Stimulated activated naive CD8-positive, alpha-beta T cell treated with anti-CD3 and anti-CD28 coated beads, Interleukin-15, amount 100 ng/mL, for 72 hours (primary cell): ENCODE data around the gene SH3PXD2A.

Experiments
- ATAC-seq: fragments of 150-1000 bp; cut with Tn5 transposase; 2 replicates; pipeline ENCODE4 v1.10.0; 2021; ENCODE audit warnings: mild to moderate bottlenecking, moderate library complexity
- DNase-seq, 2 donors: peaks; one replicate each; pipeline ENCODE4 v3.0.0; 2021 to 2022
- H3K27ac Mint-ChIP-seq, 2 donors: one replicate each; pipeline ENCODE4 v1.8.0; 2022; ENCODE audit warnings: mild to moderate bottlenecking in 2 of 2, mixed read lengths in 2 of 2, moderate library complexity in 2 of 2
- H3K27me3 Mint-ChIP-seq: one replicate; pipeline ENCODE4 v1.8.0; 2022; ENCODE audit warnings: mixed read lengths
- H3K4me1 Mint-ChIP-seq: one replicate; pipeline ENCODE4 v1.8.0; 2022; ENCODE audit warnings: mild to moderate bottlenecking, mixed read lengths
- H3K4me3 Mint-ChIP-seq, 2 donors: one replicate each; pipeline ENCODE4 v1.8.0; 2022; ENCODE audit warnings: mild to moderate bottlenecking in 2 of 2, mixed read lengths in 2 of 2, moderate library complexity in 1 of 2
- H3K9me3 Mint-ChIP-seq, 2 donors: one replicate each; pipeline ENCODE4 v1.8.0; 2022; ENCODE audit warnings: mixed read lengths in 2 of 2

The SH3PXD2A gene

DNA sequence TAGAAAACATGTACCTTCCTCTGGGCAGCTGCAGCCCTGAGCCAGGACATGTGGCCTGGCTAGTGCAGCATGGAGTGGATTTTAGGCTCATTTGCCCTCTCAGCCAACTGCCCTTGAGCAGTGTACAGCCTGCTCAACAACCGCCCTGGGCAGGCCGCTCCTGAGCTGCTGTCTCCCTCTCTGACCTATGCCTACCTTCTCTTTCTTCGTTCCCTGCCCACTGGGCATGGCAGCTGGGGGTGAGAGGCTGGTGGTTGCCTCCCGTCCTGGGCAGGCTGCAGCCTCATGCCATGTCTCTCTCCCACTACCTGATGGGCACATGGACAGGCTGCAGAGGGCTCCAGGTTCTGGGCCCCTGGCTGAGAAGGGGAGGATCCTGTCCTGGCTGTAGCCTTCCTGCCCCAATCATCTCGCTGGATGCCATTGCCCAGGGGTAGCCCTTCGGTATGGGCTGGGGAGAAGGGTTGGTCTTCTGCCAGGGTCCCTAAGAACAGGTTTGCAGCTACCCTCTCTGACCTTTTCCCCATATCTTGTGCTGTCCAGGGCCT, 264.6 kb downstream of the SH3PXD2A start:
- no peaks in the 10 kb centered on the region for H3K4me1 Mint-ChIP-seq
- no peak overlapping the region for H3K4me3 Mint-ChIP-seq
- no peak overlapping the region for H3K27ac Mint-ChIP-seq

DNA sequence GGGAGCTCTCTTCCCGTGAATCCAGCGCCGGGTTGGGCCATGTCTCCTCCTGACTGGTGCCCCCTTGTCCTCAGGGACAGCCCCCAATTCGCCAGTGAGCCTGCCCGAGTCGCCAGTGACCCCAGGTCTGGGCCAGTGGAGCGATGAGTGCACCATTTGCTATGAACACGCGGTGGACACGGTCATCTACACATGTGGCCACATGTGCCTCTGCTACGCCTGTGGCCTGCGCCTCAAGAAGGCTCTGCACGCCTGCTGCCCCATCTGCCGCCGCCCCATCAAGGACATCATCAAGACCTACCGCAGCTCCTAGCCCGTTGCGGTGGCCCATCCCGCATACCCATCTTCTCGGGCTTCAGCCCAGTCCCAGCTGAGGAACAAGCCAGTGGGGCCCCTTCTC, 265.3 kb downstream of the SH3PXD2A start:
- no peak for DNase-seq
- Mint-ChIP-seq H3K27me3 (no peaks in the 10 kb centered on the region), H3K9me3 (no peaks in the 10 kb centered on the region), H3K27ac (no peak overlapping the region), H3K4me1 (peaks cover 3% of the 10 kb centered on the region), H3K4me3 (no peak overlapping the region)
- ATAC-seq, result no peak

More for the DNA sequence above, 264.6 kb downstream of the SH3PXD2A start:
- Mint-ChIP-seq H3K9me3 (no peaks in the 10 kb centered on the region), H3K27me3 (no peaks in the 10 kb centered on the region)
- DNase-seq (no peak), ATAC-seq (no peak)

DNA sequence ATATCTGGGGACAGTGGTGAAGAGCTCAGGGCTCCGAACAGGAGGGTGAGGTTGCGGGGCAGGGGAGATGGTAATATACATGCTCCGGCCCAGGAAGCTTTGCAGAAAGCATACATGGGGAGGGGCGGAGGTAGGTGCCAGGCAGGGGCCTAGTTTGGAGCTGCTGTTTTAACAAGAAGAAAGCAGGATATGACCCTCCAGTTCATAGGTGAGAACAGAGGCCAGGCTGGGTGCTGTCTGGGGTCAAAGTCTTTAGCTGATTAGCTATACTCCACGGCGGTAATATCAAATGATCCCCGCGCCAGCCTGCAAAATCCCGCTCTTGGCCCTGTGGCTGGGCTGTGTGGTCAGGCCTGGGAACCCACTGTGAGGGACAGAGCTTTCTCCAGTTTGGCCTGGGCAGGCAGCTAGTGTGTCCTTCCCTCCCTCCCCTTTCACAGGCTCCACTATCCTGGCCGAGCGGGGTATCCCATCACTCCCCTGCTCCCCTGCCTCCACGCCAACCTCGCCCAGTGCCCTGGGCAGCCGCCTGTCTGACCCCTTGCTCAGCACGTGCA, 266.2 kb downstream of the SH3PXD2A start:
- Mint-ChIP-seq H3K27me3 (no peaks in the 10 kb centered on the region), H3K9me3 (no peaks in the 10 kb centered on the region), H3K4me3 (no peak overlapping the region), H3K27ac (peak overlapping the region in 1 of 2 donors; percentile 20), H3K4me1 (peaks cover 7% of the 10 kb centered on the region)
- DNase-seq (no peak), ATAC-seq (no peak)

DNA sequence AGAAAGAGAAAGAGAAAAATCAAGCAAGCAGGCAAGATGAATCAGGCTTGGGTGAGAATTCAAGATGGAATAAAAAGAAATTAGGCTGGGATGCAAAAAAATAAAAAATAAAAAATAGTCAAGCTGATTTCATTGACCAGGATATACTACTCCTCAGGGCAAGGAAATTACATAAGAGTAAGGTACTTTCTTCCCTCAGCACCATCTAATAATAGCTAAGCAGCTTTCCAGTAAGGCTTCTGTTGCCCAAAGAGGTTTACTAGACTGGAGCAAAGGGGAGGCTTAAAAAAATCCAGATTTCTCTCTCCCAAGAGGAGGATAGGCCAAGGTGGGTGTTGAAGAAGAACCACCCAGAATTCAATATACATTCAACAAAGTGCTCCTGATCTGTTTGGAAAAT, 268.3 kb downstream of the SH3PXD2A start:
- peaks cover 12% of the 10 kb centered on the region for H3K4me1 Mint-ChIP-seq
- ATAC-seq (no peak), DNase-seq (no peak)
- no peak overlapping the region for H3K27ac Mint-ChIP-seq
- no peak overlapping the region for H3K4me3 Mint-ChIP-seq
- no peaks in the 10 kb centered on the region for H3K9me3 Mint-ChIP-seq
- H3K27me3 Mint-ChIP-seq, result no peaks in the 10 kb centered on the region

DNA sequence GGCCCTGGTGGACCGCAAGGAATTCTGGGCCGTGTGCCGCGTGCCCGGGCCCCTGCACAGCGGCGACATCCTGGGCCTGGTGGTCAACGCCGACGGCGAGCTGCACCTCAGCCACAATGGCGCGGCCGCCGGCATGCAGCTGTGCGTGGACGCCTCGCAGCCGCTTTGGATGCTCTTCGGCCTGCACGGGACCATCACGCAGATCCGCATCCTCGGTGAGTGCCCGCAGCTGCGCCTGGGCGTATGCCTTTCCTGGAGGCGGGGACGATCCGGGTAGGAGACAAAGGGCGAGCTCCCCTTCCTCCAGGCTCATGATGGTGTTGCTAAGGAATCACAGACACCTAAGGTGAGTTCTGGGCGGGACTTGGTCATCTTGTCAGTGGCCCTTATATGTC, 270.4 kb downstream of the SH3PXD2A start:
- peaks cover 12% of the 10 kb centered on the region for H3K4me1 Mint-ChIP-seq
- DNase-seq (peak in 1 of 2 donors; percentile 13), ATAC-seq (no peak)
- no peaks in the 10 kb centered on the region for H3K9me3 Mint-ChIP-seq
- H3K27ac Mint-ChIP-seq, result no peak overlapping the region
- peak overlapping the region; percentile 82 for H3K4me3 Mint-ChIP-seq
- no peaks in the 10 kb centered on the region for H3K27me3 Mint-ChIP-seq

DNA sequence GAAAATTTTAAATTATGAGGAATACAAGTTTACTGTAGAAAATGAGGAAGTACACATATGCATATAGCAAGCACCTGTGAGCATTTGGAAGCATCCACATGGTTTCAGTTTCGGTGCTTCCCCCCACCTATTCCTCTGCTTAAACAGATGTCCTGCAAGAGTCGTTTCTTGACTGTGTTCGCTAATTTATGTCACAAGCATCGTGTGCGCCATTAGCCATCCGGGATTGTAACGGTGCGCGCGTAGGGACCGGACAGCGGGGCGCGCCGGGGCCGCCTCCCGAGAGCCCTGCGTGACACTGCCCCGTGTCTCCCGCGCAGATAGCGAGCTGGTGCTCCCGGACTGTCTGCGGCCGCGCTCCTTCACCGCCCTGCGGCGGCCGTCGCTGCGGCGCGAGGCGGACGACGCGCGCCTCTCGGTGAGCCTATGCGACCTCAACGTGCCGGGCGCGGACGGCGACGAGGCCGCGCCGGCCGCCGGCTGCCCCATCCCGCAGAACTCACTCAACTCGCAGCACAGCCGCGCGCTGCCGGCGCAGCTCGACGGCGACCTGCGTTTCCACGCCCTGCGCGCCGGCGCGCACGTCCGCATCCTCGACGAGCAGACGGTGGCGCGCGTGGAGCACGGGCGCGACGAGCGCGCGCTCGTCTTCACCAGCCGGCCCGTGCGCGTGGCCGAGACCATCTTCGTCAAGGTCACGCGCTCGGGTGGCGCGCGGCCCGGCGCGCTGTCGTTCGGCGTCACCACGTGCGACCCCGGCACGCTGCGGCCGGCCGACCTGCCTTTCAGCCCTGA, 271.0 kb downstream of the SH3PXD2A start:
- H3K27ac Mint-ChIP-seq, result peak overlapping the region; percentile 6 to 76
- H3K4me1 Mint-ChIP-seq, result peaks cover 12% of the 10 kb centered on the region
- DNase-seq, result peak; percentile 36 to 60
- H3K9me3 Mint-ChIP-seq, result no peaks in the 10 kb centered on the region
- ATAC-seq, result peak; percentile 80
- H3K27me3 Mint-ChIP-seq, result no peaks in the 10 kb centered on the region
- peak overlapping the region; percentile 82 for H3K4me3 Mint-ChIP-seq

DNA sequence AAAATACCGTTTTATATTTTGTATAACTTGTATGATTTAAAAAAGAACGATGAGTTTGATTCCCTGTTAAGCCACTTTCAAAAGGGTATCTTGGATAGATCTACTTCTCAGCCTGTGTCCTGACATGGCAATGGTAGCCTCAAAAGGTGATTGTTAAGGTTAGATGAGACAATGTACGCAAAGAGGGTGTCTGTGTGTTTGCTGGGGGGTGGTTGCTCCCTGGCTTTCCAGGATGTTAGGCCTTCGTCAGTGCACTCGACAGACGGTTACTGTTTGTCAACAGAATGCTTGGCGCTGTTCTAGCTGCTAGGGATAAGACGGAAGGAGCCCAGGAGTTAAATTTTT, 271.5 kb downstream of the SH3PXD2A start:
- Mint-ChIP-seq H3K27ac (peak overlapping the region; percentile 6 to 76), H3K4me1 (peaks cover 12% of the 10 kb centered on the region), H3K27me3 (no peaks in the 10 kb centered on the region), H3K9me3 (no peaks in the 10 kb centered on the region), H3K4me3 (peak overlapping the region; percentile 82)
- DNase-seq (no peak), ATAC-seq (no peak)

DNA sequence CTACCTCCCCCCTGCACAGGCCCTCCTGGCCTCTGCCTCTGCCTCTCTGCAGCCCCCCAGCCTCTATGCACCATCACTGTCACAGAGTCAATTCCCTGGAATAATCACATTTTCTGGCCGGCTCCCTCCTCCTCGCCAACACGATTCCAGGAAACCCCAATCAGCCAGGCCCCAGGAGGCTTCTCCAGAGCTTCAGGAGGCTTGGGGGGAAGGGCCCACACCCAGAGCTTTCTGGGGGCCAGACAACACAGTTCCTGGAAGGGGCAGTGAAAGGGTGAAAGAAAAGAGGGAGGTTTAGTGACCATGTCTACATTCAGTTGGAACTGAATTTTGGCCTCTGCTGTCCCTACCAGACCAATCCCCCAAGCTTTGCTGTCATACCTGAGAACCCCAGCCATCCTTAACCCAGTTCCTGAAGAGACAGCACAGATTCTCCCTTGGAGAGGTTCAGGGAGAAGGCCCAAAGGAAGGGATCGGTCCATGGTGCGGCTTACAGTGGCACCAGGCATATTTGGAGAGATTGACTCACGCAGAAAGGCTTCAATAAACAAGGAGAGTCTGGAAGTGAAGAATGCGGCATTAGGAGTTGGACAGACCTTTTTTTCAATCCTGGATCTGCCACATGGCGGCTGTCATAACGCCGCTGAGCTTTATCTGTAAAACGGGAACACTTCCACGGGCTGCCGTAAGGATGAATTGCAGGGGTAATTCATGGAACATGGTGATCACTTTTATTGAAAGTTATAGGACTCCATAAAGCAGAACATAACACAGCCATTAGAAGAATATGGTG, 272.8 kb downstream of the SH3PXD2A start:
- Mint-ChIP-seq H3K4me3 (peak overlapping the region in 1 of 2 donors; percentile 4), H3K27me3 (no peaks in the 10 kb centered on the region), H3K9me3 (no peaks in the 10 kb centered on the region), H3K4me1 (peaks cover 12% of the 10 kb centered on the region), H3K27ac (peak overlapping the region in 1 of 2 donors; percentile 35)
- DNase-seq (no peak), ATAC-seq (no peak)

DNA sequence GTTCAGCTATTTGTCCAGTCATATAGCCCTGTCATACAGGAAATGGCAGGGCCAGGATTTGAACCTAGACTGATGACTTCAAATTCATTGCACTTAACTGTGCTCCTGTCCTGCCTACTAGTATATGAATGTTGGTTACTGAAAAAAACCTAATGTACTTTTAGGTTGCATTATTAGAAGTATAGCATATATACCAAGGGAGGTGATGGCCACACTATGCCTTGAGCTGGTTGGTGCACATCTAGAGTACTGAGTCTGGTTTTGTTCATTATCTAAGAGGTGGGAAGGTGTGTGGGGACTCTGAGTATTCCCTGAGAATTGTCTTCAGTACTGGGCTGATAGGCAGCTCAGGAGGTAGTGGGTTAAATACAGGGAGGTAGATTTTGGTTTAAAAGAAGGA, 273.9 kb downstream of the SH3PXD2A start:
- DNase-seq (no peak), ATAC-seq (no peak)
- no peak overlapping the region for H3K4me3 Mint-ChIP-seq
- no peak overlapping the region for H3K27ac Mint-ChIP-seq
- H3K27me3 Mint-ChIP-seq, result no peaks in the 10 kb centered on the region
- H3K4me1 Mint-ChIP-seq, result peaks cover 12% of the 10 kb centered on the region
- H3K9me3 Mint-ChIP-seq, result no peaks in the 10 kb centered on the region

DNA sequence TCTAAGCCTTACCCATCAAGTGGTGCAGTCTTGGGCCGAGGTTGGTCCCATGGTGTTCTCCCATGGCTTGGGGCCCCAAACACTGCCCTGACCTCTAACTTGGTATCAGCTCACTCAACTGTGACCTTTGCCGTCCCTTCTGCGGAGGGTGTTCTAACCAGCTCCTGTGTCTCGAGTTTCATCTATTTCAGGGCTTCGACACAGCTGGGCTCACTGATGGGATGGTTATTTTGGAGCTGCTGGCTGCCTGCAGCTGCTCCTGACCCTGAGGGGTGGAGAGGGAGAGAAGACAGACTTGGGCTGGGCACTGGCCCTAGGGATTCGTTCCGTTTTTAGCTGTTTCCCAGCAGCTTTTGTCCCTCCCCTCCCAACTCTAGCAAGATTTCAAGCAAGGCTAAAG, 274.9 kb downstream of the SH3PXD2A start:
- peaks cover 12% of the 10 kb centered on the region for H3K4me1 Mint-ChIP-seq
- no peak overlapping the region for H3K27ac Mint-ChIP-seq
- H3K27me3 Mint-ChIP-seq, result no peaks in the 10 kb centered on the region
- no peak overlapping the region for H3K4me3 Mint-ChIP-seq
- H3K9me3 Mint-ChIP-seq, result no peaks in the 10 kb centered on the region
- ATAC-seq, result no peak
- no peak for DNase-seq

DNA sequence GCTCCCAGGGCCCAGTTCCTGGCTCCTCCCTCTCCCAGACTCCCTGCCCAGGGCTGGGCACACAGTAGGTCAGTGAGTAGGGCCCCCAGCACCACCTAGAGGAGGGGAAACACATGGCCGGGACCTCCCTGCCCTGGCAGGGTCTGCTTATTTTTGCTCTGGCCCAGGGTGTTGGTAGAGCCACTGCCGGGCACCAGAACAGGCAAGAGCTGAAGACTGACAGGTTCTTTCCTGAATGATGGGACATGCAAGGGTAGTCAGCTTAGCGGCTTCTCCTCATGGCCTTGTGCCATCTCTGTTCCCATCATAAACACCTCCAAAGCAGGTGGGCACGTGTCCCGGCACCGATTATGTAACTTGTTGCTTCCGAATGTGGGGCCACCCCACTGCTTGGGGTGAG, 275.4 kb downstream of the SH3PXD2A start:
- H3K9me3 Mint-ChIP-seq, result no peaks in the 10 kb centered on the region
- peaks cover 9% of the 10 kb centered on the region for H3K4me1 Mint-ChIP-seq
- no peaks in the 10 kb centered on the region for H3K27me3 Mint-ChIP-seq
- DNase-seq (no peak), ATAC-seq (no peak)
- no peak overlapping the region for H3K27ac Mint-ChIP-seq
- H3K4me3 Mint-ChIP-seq, result no peak overlapping the region

DNA sequence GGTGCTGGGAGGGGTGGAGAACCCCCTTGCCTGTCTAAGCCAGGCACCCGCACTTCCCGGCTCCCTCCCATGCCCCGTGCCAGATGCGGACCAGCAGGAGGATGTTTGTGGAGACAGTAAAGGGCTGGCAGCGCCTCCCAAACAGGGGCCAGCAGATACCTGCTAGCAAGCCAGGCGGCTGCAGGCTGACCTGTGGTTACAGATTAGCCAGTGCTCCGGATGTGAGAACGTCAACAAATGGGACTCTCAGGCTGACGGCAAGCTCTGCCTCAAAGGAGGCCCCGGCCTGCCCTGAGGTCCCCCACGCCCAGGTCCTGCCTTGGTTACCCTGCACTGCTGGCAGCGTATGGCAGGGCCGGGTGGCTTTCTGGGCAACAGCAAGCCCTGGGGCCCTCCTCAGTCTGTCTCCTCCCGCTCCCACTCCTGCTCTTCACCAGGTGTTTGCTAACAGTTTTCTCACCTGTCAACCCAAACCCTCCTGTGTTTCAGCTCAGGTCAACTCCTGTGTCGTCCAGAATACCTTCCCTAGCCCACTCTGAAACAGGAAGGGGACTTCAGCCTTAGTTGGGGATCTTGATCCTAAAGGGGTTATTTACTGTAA, 276.5 kb downstream of the SH3PXD2A start:
- H3K27ac Mint-ChIP-seq, result peak overlapping the region in 1 of 2 donors; percentile 9
- no peak overlapping the region for H3K4me3 Mint-ChIP-seq

DNA sequence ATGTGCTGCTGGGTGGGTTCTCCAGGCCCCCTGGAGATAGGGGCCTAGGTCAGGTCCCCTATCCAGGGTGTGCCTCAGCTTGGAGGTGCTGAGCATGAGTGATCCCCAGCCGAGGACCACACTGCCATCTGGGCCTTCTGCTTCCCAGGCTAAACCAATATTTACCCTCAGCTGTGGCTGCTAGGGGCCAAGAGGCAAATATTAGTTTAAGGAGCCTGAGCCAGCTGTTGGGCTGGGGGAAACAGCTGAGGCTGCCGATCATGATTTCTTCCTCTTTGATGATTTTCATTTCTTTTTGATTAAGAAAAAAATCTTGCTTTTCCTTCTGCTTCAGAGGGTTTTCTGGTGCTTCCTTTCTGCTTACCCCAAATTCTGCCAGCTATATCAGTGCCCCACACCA, 278.5 kb downstream of the SH3PXD2A start:
- no peak for DNase-seq
- no peak overlapping the region for H3K27ac Mint-ChIP-seq
- no peak overlapping the region for H3K4me3 Mint-ChIP-seq
- H3K9me3 Mint-ChIP-seq, result no peaks in the 10 kb centered on the region
- H3K4me1 Mint-ChIP-seq, result no peaks in the 10 kb centered on the region
- H3K27me3 Mint-ChIP-seq, result peaks cover 6% of the 10 kb centered on the region
- no peak for ATAC-seq

More for the DNA sequence above, 276.5 kb downstream of the SH3PXD2A start:
- DNase-seq (no peak), ATAC-seq (no peak)
- Mint-ChIP-seq H3K27me3 (no peaks in the 10 kb centered on the region), H3K9me3 (no peaks in the 10 kb centered on the region), H3K4me1 (peaks cover 3% of the 10 kb centered on the region)

DNA sequence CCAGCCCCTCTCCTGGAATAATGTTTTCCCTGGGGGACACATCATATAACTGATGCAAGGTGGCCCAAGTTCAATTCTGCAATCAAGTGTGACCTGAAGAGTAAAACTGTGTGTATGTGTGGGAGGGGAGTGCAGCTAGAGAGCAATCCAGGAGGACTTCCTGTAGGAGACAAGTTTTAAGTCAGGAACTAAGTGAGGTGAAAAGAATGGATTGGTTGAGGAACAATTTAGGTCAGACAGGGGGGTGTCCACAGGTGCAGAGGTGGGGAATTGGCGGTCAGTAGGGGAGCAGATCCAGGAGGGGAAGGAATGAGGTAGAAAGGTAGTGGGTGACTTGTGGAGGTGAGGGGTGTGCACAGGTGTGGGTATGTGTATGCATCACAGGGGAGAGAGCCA, 279.3 kb downstream of the SH3PXD2A start:
- no peak for DNase-seq

DNA sequence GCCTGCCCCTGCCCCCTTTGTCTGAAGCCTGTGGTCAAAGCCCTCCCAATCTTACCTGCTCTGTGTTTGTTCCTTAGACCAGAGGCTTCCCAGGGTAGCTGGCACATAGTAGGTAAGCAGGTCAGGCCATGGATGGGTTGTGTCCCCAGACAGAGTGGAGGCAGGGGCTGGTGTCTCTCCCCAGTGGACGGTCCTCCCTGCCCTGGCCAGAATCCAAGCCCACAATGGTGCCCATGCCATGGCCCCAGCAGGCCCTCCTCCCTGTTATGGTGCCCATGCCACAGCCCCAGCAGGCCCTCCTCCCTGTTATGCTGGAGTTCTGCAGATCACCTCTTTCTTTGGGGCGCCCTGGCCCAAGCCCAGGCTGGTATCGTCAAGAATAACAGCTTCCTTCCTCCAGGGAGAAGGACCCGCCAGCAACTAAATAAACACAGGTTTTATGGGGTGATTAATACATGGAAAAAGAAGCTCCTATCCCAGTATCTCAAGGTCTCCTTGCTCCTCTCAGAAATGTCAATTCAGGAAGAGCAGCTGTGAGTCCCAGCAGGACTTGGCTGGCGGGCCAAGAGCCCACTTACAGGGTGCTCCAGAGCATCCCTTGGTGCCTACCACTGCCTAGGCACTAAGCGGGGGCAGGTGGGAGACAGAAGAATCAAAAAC, 279.8 kb downstream of the SH3PXD2A start:
- ATAC-seq (no peak), DNase-seq (no peak)
- Mint-ChIP-seq H3K9me3 (no peaks in the 10 kb centered on the region), H3K27ac (peak overlapping the region; percentile 57 to 73), H3K4me1 (no peaks in the 10 kb centered on the region), H3K27me3 (peaks cover 7% of the 10 kb centered on the region), H3K4me3 (no peak overlapping the region)

More for the DNA sequence above, 279.3 kb downstream of the SH3PXD2A start:
- Mint-ChIP-seq H3K27ac (peak overlapping the region in 1 of 2 donors; percentile 38), H3K9me3 (no peaks in the 10 kb centered on the region), H3K4me3 (no peak overlapping the region), H3K4me1 (no peaks in the 10 kb centered on the region), H3K27me3 (peaks cover 7% of the 10 kb centered on the region)
- ATAC-seq, result no peak
